Measurements from ENCODE around the gene TNFRSF19. TPM values are rescaled to one million over a fixed set of nuclear protein-coding genes. Genes with fewer than 3 reads are reported as not detected.

TNFRSF19 gene
- total and polyA plus RNA-seq, 2 of the 8 experiments (the other 6 are each of a cell fraction or from before 2014, with no cell fraction given): 0.50 to 0.95 TPM

- FAIRE-seq: no peak
- H2AFZ ChIP-seq (ENCODE audit: low read length): no peak overlapping the region
- TF ChIP-seq TCF12 (IDR thresholded peaks at IDR 0.05; ENCODE audit: low read depth, low read length): no peak
- no peak for TF ChIP-seq ATF2 (IDR thresholded peaks at IDR 0.05; ENCODE audit: low read length)
- TF ChIP-seq KDM5A (IDR thresholded peaks at IDR 0.05; ENCODE audit: low read length): no peak
- no peak for TF ChIP-seq RAD21 (IDR thresholded peaks at IDR 0.05 in 1 of 2, conservative IDR thresholded peaks at IDR 0.05 in 1 of 2; ENCODE audit: low read depth in 2 of 2, low read length in 2 of 2)
- TF ChIP-seq CTCF (IDR thresholded peaks at IDR 0.05; ENCODE audit: control extremely low read depth in 1 of 3, insufficient read depth in 1 of 3, low read depth in 1 of 3, low read length in 3 of 3): no peak
- no peak for TF ChIP-seq EP300 (IDR thresholded peaks at IDR 0.05; ENCODE audit: borderline replicate concordance in 1 of 2, low read depth in 2 of 2, low read length in 2 of 2)
- no peak for TF ChIP-seq TBP (IDR thresholded peaks at IDR 0.05; ENCODE audit: low read depth, low read length)
- no peak for TF ChIP-seq POLR2A (IDR thresholded peaks at IDR 0.05; ENCODE audit: control extremely low read depth in 1 of 2, low read depth in 2 of 2, low read length in 2 of 2)
- TF ChIP-seq SP2 (IDR thresholded peaks at IDR 0.05; ENCODE audit: low read length): no peak
- TF ChIP-seq CHD1 (IDR thresholded peaks at IDR 0.05; ENCODE audit: low read depth, low read length): no peak
Observed at GRCh38 chr13:23588666-23589065, 18.5 kb downstream of the TNFRSF19 start.

More at GRCh38 chr13:23588666-23589065, 18.5 kb downstream of the TNFRSF19 start:
- Histone ChIP-seq H3K18ac (ENCODE audit: extremely low read depth, low read length) (no peak overlapping the region), H3K56ac (replicated peaks; ENCODE audit: insufficient read length, low read depth, low read length) (no peak overlapping the region), H4K5ac (ENCODE audit: insufficient read length, low read depth, low read length) (no peak overlapping the region), H2BK20ac (ENCODE audit: low read length) (no peak overlapping the region), H3K79me1 (ENCODE audit: low read depth, low read length) (no peaks in the 10 kb centered on the region), H3K9me3 (ENCODE audit: insufficient read depth in 2 of 2, low read depth in 1 of 2, low read length in 1 of 2) (peaks cover 0 to under 1% of the 10 kb centered on the region in 2 experiments; a peak in 1 of 4 replicates), H2BK15ac (ENCODE audit: low read length) (no peak overlapping the region), H4K91ac (replicated peaks; ENCODE audit: insufficient read length, low read length) (no peak overlapping the region), H3K14ac (ENCODE audit: insufficient read length) (no peak overlapping the region), H3K4me3 (ENCODE audit: extremely low read depth in 1 of 4, insufficient read depth in 2 of 4, low read depth in 3 of 4, low read length in 4 of 4) (no peak overlapping the region), H2BK12ac (ENCODE audit: low read depth, low read length) (no peak overlapping the region), H3K27ac (ENCODE audit: low read depth, low read length) (no peak overlapping the region), H3K36me3 (ENCODE audit: control insufficient read depth in 2 of 4, insufficient read depth in 4 of 4, low read length in 3 of 4) (no peaks in the 10 kb centered on the region), H4K8ac (ENCODE audit: extremely low read depth, insufficient read depth, low read length) (no peak overlapping the region), H3K23me2 (ENCODE audit: low read depth, low read length) (no peaks in the 10 kb centered on the region), H3K27me3 (replicated peaks in 1 of 4; ENCODE audit: control insufficient read depth in 3 of 4, extremely low read depth in 1 of 4, insufficient read depth in 3 of 4, low read length in 3 of 4) (no peaks in the 10 kb centered on the region), H2AK5ac (ENCODE audit: low read depth, low read length) (no peak overlapping the region), H2BK5ac (ENCODE audit: low read depth, low read length) (no peak overlapping the region), H3K9ac (replicated peaks in 1 of 4; ENCODE audit: extremely low read depth in 1 of 4, low read depth in 3 of 4, low read length in 3 of 4) (no peak overlapping the region), H3K79me2 (ENCODE audit: control insufficient read depth in 1 of 2, insufficient read depth in 2 of 2, low read length in 2 of 2) (no peaks in the 10 kb centered on the region), H3K23ac (ENCODE audit: insufficient read length) (no peak overlapping the region), H3K4me1 (replicated peaks in 1 of 4; ENCODE audit: control insufficient read depth in 3 of 4, insufficient read depth in 4 of 4, low read length in 3 of 4) (no peaks in the 10 kb centered on the region), H2BK120ac (replicated peaks; ENCODE audit: low read depth, low read length) (no peak overlapping the region), H3K4ac (replicated peaks; ENCODE audit: insufficient read length, low read depth, low read length) (no peak overlapping the region), H4K20me1 (replicated peaks in 1 of 2; ENCODE audit: control insufficient read depth in 1 of 2, insufficient read depth in 2 of 2, low read length in 2 of 2) (no peaks in the 10 kb centered on the region), H3K4me2 (ENCODE audit: insufficient read depth in 1 of 2, low read depth in 2 of 2, low read length in 2 of 2) (no peak overlapping the region)
- ChIA-PET POLR2A (ENCODE audit: partially characterized antibody) (no interaction called here), CTCF (ENCODE audit: partially characterized antibody) (interaction anchor here (0.8 kb wide), 1 partner anchor 156 kb away, joined by 3 read pairs; no protein-coding TSS in a partner anchor)
- 95% methylated on average over 7 of the region's 7 CpGs; no CpG with 5 or more reads in 1 of the 2 experiments for WGBS, 2 experiments (ENCODE audit: extremely low coverage in 1 of 2, insufficient coverage in 1 of 2, insufficient read length in 1 of 2, insufficient replicate concordance in 2 of 2, low coverage in 1 of 2, low lambda C conversion rate in 2 of 2, missing lambda C conversion rate in 1 of 2)
- DNase-seq (ENCODE audit: low read depth in 1 of 2, low spot score in 2 of 2): no peak
